GM18951 (cell line): ENCODE data around the gene PRXL2A.

Experiments used
- POLR2A ChIP-seq: IDR thresholded peaks from 4 replicates; pipeline ENCODE4 v1.6.1; 2011; ENCODE audit warnings: mild to moderate bottlenecking; ENCODE audit not compliant: insufficient read length, insufficient read depth; ENCODE audit errors: extremely low read depth
- in situ Hi-C: fragments of 300-500 bp; cut with MboI; formaldehyde crosslinking; loops from one replicate; pipeline ENCODE4 v1.12.0; 2022; ENCODE audit warnings: low sequenced_read_pairs, mixed read lengths, inconsistent platforms; ENCODE audit not compliant: unreplicated experiment

PRXL2A gene

GRCh38 chr10:80462981-80463741 lies 54.8 kb downstream of the PRXL2A start:
- no peak for TF ChIP-seq POLR2A
- in situ Hi-C loops, result no loop called here

GRCh38 chr10:80463868-80464267 lies 55.5 kb downstream of the PRXL2A start:
- TF ChIP-seq POLR2A, result no peak
- in situ Hi-C loops, result no loop called here

- in situ Hi-C loops, result no loop called here
- no peak for TF ChIP-seq POLR2A
These were observed 56.5 kb downstream of the PRXL2A start for GRCh38 chr10:80464557-80465450.

GRCh38 chr10:80465451-80465835 lies 57.1 kb downstream of the PRXL2A start:
- no peak for TF ChIP-seq POLR2A
- in situ Hi-C loops, result no loop called here

GRCh38 chr10:80465839-80466590 lies 57.7 kb downstream of the PRXL2A start:
- in situ Hi-C loops, result no loop called here
- TF ChIP-seq POLR2A, result no peak

GRCh38 chr10:80466724-80467326 lies 58.5 kb downstream of the PRXL2A start:
- in situ Hi-C loops, result no loop called here
- no peak for TF ChIP-seq POLR2A

GRCh38 chr10:80468002-80468401 lies 59.7 kb downstream of the PRXL2A start:
- in situ Hi-C loops, result no loop called here
- TF ChIP-seq POLR2A, result no peak

GRCh38 chr10:80468806-80469421 lies 60.6 kb downstream of the PRXL2A start:
- TF ChIP-seq POLR2A, result no peak
- in situ Hi-C loops, result no loop called here

GRCh38 chr10:80470266-80470665 lies 61.9 kb downstream of the PRXL2A start:
- in situ Hi-C loops, result no loop called here
- no peak for TF ChIP-seq POLR2A

- in situ Hi-C loops, result no loop called here
- no peak for TF ChIP-seq POLR2A
These were observed 62.6 kb downstream of the PRXL2A start for GRCh38 chr10:80471001-80471400.

- TF ChIP-seq POLR2A, result no peak
- in situ Hi-C loops, result no loop called here
These were observed 63.4 kb downstream of the PRXL2A start for GRCh38 chr10:80471715-80472233.
